DMS114 treated with DMSO at 0.1 percent for 48 hours (cell line): ENCODE data around the gene DNAJB14.
"Not testable (repeated sequence)": the region's sequence is repeated elsewhere in the genome, so short reads cannot be mapped to it uniquely, and the experiment has no call there.

Source experiments
- DNase-seq: peaks from one replicate; lab custom pipeline; 2025; ENCODE audit not compliant: unreplicated experiment; lab: John Stamatoyannopoulos, UW

The DNAJB14 gene

GRCh38 chr4:99946356-99947189, at the start of gene DNAJB14:
Gene DNAJB14, minus strand, starts transcription at chr4:99946618. Its CDS starts 47 bp downstream, at chr4:99946571.
- DNase-seq, result peak; percentile 44

- no peak for DNase-seq
Observed at GRCh38 chr4:99991741-99992140, 45.3 kb upstream of the DNAJB14 start.

GRCh38 chr4:99987681-99988080, 41.3 kb upstream of the DNAJB14 start:
- DNase-seq, result no peak

- no peak for DNase-seq
Observed at GRCh38 chr4:99986792-99987191, 40.4 kb upstream of the DNAJB14 start.

GRCh38 chr4:99983289-99983943, 37.0 kb upstream of the DNAJB14 start:
- no peak for DNase-seq

GRCh38 chr4:99979872-99980271, 33.5 kb upstream of the DNAJB14 start:
- DNase-seq, result no peak

GRCh38 chr4:99971453-99972111, 25.2 kb upstream of the DNAJB14 start:
- DNase-seq, result no peak

- no peak for DNase-seq
Observed at GRCh38 chr4:99968330-99968729, 21.9 kb upstream of the DNAJB14 start.

GRCh38 chr4:99966692-99967091, 20.3 kb upstream of the DNAJB14 start:
- DNase-seq, result no peak

- DNase-seq, result no peak
Observed at GRCh38 chr4:99965674-99966350, 19.4 kb upstream of the DNAJB14 start.

GRCh38 chr4:99965173-99965572, 18.8 kb upstream of the DNAJB14 start:
- no peak for DNase-seq

- DNase-seq, result no peak
Observed at GRCh38 chr4:99961711-99962110, 15.3 kb upstream of the DNAJB14 start.

- DNase-seq, result no peak
Observed at GRCh38 chr4:99960648-99961047, 14.2 kb upstream of the DNAJB14 start.

GRCh38 chr4:99958207-99958606, 11.8 kb upstream of the DNAJB14 start:
- DNase-seq, result not testable (repeated sequence)

GRCh38 chr4:99950913-99951254, 4.5 kb upstream of the DNAJB14 start:
- DNase-seq, result no peak

GRCh38 chr4:99949999-99950912, 3.8 kb upstream of the DNAJB14 start, which contains the start of gene H2AZ1:
Gene H2AZ1, minus strand, starts transcription at chr4:99950275. Its CDS starts 105 bp downstream, at chr4:99950170.
- DNase-seq, result peak; percentile 91

GRCh38 chr4:99949034-99949998, 2.9 kb upstream of the DNAJB14 start:
- DNase-seq, result peak; percentile 74

- peak; percentile 14 for DNase-seq
Observed at GRCh38 chr4:99947608-99948007, 1.2 kb upstream of the DNAJB14 start.

GRCh38 chr4:99947190-99947578, 766 bp upstream of the DNAJB14 start:
- no peak for DNase-seq
